ENCODE results near the gene ATP2B1.

ATP2B1 gene

DNA sequence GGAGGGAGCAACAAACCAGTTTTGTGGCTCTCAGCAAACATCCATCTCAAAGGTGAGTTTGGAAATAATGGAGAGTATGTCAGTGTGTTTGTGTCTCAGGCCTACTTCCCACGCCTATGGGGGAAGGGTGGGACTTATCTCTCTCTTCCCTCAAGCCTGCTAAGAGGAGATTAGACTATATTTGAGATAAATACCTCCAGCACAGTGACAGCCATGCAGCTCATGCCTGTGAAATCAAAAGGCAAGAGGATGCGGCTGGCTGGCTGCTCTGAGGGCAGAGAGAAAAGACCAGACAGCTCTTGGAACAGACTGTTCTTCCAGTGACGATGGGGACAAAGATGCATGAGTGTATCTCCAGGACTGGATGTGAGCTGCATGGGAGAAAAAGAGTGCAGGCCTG is 168.1 kb downstream of the ATP2B1 start:
- no peak for TF ChIP-seq CTCF (IDR thresholded peaks at IDR 0.05; ENCODE audit: control insufficient read depth, insufficient read depth, low read depth, low read length, missing control alignments)
- H3K4me3 ChIP-seq (ENCODE audit: control insufficient read depth, low read depth, low read length) = no peak overlapping the region
- no peak for DNase-seq (ENCODE audit: low read depth)

- no peak overlapping the region for H3K4me3 ChIP-seq (ENCODE audit: control insufficient read depth, low read depth, low read length)
- no peak for TF ChIP-seq CTCF (IDR thresholded peaks at IDR 0.05; ENCODE audit: control insufficient read depth, insufficient read depth, low read depth, low read length, missing control alignments)
- no peak for DNase-seq (ENCODE audit: low read depth)
These were observed 169.0 kb downstream of the ATP2B1 start for GRCh38 chr12:89539426-89540223.

- no peak for TF ChIP-seq CTCF (IDR thresholded peaks at IDR 0.05; ENCODE audit: control insufficient read depth, insufficient read depth, low read depth, low read length, missing control alignments)
- H3K4me3 ChIP-seq (ENCODE audit: control insufficient read depth, low read depth, low read length) = no peak overlapping the region
- DNase-seq (ENCODE audit: low read depth) = no peak
These were observed 169.7 kb downstream of the ATP2B1 start for GRCh38 chr12:89538897-89539296.
